HEK293 (cell line): ENCODE results near the gene LHFPL3.

ENCODE experiments used
- ATF2 ChIP-seq: fragments of 450-650 bp; formaldehyde crosslinking; IDR thresholded peaks from 2 replicates; pipeline ENCODE4 v1.5.1; 2016; ENCODE audit warnings: missing biosample characterization, missing genetic modification characterization, low read depth
- CTCF ChIP-seq: fragments of 450-650 bp; formaldehyde crosslinking; IDR thresholded peaks from 2 replicates; pipeline ENCODE4 v1.5.1; 2016; ENCODE audit warnings: missing biosample characterization, missing genetic modification characterization
- PATZ1 ChIP-seq: fragments of 450-650 bp; formaldehyde crosslinking; IDR thresholded peaks from 2 replicates; pipeline ENCODE4 v1.5.1; 2016; ENCODE audit warnings: missing biosample characterization, missing genetic modification characterization
- PBX3 ChIP-seq: sonication (generic); formaldehyde crosslinking; IDR thresholded peaks from 2 replicates; pipeline ENCODE4 v1.8.1; 2022; ENCODE audit warnings: mild to moderate bottlenecking, moderate library complexity, missing genetic modification reagents
- SP2 ChIP-seq: fragments of 450-650 bp; formaldehyde crosslinking; IDR thresholded peaks from 2 replicates; pipeline ENCODE4 v1.5.1; 2016; ENCODE audit warnings: missing biosample characterization, missing genetic modification characterization
- SP3 ChIP-seq: fragments of 450-650 bp; formaldehyde crosslinking; IDR thresholded peaks from 2 replicates; pipeline ENCODE4 v1.5.1; 2016; ENCODE audit warnings: missing biosample characterization, missing genetic modification characterization
- ZBTB44 ChIP-seq: fragments of 450-650 bp; IDR thresholded peaks from 2 replicates; pipeline ENCODE4 v1.5.1; 2018; ENCODE audit warnings: missing biosample characterization, mild to moderate bottlenecking, missing genetic modification characterization
- ZFP41 ChIP-seq: fragments of 450-650 bp; formaldehyde crosslinking; IDR thresholded peaks from 2 replicates; pipeline ENCODE4 v1.5.1; 2016; ENCODE audit warnings: missing biosample characterization, missing genetic modification characterization, borderline replicate concordance
- ZNF175 ChIP-seq: fragments of 450-650 bp; formaldehyde crosslinking; IDR thresholded peaks from 2 replicates; pipeline ENCODE4 v1.5.1; 2016; ENCODE audit warnings: missing biosample characterization, missing genetic modification characterization
- ZNF341 ChIP-seq: fragments of 450-650 bp; formaldehyde crosslinking; IDR thresholded peaks from 2 replicates; pipeline ENCODE4; 2016; ENCODE audit warnings: low read depth, missing biosample characterization, missing genetic modification characterization
- ZNF76 ChIP-seq: fragments of 450-650 bp; formaldehyde crosslinking; IDR thresholded peaks from 2 replicates; pipeline ENCODE4; 2016; ENCODE audit warnings: low read depth, missing biosample characterization, missing genetic modification characterization, borderline replicate concordance
- ZNF776 ChIP-seq: fragments of 450-650 bp; formaldehyde crosslinking; IDR thresholded peaks from 2 replicates; pipeline ENCODE4 v1.5.0; 2017; ENCODE audit warnings: missing biosample characterization, missing genetic modification characterization, borderline replicate concordance
- ZXDB ChIP-seq: fragments of 450-650 bp; formaldehyde crosslinking; IDR thresholded peaks from 2 replicates; pipeline ENCODE4 v1.5.1; 2016; ENCODE audit warnings: missing biosample characterization, missing genetic modification characterization

GRCh38 chr7:104878577-104878976, 550.2 kb downstream of the LHFPL3 start:
- TF ChIP-seq ZNF776 (no peak), PBX3 (CRISPR knock-in tag) (no peak), CTCF (tag by site-specific recombination) (no peak), PATZ1 (no peak), ZNF76 (tag by site-specific recombination) (no peak), ZFP41 (tag by site-specific recombination) (no peak), ATF2 (no peak), SP3 (tag by site-specific recombination) (no peak), SP2 (tag by site-specific recombination) (no peak), ZNF175 (tag by site-specific recombination) (no peak), ZNF341 (tag by site-specific recombination) (no peak), ZXDB (no peak), ZBTB44 (tag by site-specific recombination) (no peak)
